GM11168 (cell line): ENCODE data around the gene ST3GAL3.
"Not testable (repeated sequence)": the region's sequence is repeated elsewhere in the genome, so short reads cannot be mapped to it uniquely, and the experiment has no call there.

Source experiments
- in situ Hi-C: fragments of 300-500 bp; cut with MboI; formaldehyde crosslinking; loops from one replicate; pipeline ENCODE4 v1.12.0; 2022; ENCODE audit warnings: low sequenced_read_pairs; ENCODE audit not compliant: unreplicated experiment

ST3GAL3 gene

DNA sequence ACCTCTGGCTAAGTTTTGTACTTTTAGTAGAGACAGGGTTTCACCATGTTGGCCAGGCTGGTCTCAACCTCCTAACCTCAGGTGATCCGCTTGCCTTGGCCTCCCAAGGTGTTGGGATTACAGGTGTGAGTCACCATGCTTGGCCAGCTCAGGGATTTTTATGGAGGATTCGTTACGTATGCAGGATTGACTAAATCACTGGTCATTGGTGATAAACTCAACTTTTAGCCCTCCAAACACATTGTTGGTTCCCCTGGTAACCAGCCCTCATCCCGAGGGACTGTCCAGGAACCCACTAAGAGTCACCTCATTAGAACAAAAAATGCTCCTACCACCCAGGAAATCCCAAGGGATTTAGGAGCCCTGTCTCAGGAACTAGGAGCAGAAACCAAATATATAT lies 40.4 kb downstream of the ST3GAL3 start:
- in situ Hi-C loops, result no loop called here

DNA sequence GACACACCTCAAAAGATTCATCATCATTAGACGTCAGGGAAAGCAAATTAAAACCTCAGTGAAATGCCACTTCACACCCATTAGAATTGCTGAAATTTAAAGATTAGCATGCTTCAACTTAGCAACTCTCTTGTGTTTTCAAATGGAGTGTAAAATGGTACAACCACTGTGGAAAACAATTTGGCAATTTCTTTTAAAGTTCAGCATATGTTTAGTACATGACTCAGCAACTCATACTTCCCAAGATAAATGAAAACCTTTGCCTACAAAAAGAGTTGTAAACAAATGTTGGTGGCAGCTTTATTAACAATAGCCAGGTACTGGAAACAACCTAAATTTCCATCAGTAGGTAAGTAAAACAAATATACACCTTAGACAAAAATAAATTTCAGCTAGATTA lies 42.7 kb downstream of the ST3GAL3 start:
- in situ Hi-C loops, result no loop called here

DNA sequence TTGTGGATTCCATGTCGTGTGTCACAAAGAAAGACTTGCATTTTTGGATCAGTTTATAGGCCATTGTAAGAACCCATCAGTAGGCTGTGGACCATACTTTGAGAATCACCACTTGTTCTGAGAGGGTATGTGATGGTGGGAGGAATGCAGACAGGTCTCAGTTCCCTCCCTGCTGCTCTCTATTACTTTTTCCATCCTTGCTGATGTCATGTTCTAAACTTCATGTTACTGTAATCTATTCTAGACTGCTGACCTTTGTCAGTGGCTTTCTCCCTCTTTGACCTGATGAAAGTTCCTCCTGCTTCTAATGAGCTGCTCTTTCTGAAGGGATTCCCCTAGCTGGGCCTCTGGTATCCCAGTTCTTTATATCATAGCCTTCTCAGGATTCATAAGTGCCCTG lies 46.1 kb downstream of the ST3GAL3 start:
- in situ Hi-C loops, result no loop called here

- in situ Hi-C loops, result loop anchor here (5.0 kb wide), 1 partner anchor 177 kb away; the partner anchor contains the start of gene ARTN
Observed at GRCh38 chr1:43754892-43755291, 47.6 kb downstream of the ST3GAL3 start.

DNA sequence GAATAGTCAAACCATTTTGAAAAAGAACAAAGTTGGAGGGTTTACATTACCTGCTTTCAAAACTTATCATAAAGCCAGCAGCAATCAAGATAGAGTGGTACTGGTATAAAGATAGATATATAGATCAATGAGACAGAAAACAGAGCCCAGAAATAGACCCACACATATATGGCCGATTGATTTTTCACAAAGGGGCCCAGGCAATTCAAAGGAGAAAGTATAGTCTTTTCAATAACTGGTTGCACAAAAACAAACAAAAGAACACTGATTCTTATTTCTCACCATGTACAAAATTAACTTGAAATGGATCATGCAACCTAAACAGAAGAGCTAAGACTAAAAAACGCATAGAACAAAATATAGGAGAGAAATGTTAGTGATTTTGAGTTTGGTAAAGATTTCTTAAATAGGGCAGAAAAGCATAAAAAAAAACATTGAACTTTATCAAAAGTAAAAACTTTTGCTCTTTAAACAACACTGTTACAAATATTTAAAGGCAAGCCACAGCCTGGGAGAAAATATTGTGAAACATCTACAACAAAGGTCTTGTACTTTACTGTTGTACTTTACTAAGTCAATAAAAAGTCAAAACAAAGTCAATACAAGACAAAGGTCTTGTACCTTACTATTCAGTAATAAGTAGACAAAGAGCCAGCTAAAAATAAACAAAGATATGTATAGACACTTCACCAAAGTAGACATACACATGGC lies 50.2 kb downstream of the ST3GAL3 start:
- in situ Hi-C loops, result loop anchor here (5.0 kb wide), 1 partner anchor 175 kb away; the partner anchor contains the start of gene ARTN

GRCh38 chr1:43760745-43761317 lies 53.5 kb downstream of the ST3GAL3 start:
- in situ Hi-C loops, result no loop called here

GRCh38 chr1:43763497-43763973 lies 56.2 kb downstream of the ST3GAL3 start:
- in situ Hi-C loops, result no loop called here

GRCh38 chr1:43764581-43764980 lies 57.2 kb downstream of the ST3GAL3 start:
- in situ Hi-C loops, result no loop called here

DNA sequence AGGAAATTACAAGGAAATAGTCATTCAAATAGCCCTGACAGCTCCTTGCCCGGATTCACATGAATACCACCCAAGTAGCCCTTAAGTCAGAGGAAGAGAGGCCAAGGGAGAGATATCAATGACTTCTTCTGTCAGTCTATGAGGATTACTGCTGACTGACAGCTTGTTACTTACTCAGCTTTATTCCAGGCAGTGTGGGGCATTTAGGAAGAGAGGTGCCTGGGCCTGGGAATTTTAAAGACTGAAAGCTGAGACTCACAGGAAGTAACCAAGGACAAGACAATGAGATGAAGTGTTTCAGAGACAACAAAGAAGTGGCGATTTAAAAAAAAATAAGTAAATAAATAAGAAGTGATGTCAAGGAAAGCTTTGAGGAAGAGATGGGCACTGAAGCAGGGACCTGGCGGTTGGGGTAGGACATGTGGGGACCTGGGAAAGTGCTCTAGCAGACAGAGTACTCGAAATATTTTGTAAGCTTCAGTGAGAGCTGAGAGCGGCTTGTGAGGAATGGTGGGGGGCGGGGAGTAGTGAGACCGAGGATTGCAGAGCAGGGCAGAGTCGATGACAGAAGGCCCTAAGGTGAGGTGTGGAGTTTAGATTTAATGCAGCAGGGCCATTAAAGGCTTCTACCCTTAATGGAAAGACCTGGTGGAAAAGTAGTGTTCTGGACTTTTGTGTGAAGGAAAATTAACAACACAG lies 58.9 kb downstream of the ST3GAL3 start:
- in situ Hi-C loops, result no loop called here

- in situ Hi-C loops, result no loop called here
Observed at GRCh38 chr1:43766818-43767525, 59.6 kb downstream of the ST3GAL3 start.

DNA sequence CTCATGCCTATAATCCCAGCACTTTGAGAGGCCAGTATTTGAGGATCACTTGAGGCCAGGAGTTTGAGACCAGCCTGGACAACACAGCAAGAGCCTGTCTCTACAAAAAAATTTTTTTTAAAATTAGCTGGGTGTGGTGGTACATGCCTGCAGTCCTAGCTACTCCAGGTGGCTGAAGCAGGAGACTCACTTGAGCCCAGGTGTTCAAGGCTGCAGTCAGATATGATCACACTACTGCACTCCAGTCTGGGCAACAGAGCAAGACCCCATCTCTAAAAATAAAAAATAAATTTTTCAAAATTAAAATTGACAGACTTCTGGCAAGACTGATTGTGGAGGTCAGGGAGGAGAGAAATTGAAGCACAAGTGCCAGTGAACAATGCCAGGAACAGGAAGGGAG lies 60.8 kb downstream of the ST3GAL3 start:
- in situ Hi-C loops, result no loop called here

GRCh38 chr1:43769350-43769908 lies 62.1 kb downstream of the ST3GAL3 start:
- in situ Hi-C loops, result no loop called here

DNA sequence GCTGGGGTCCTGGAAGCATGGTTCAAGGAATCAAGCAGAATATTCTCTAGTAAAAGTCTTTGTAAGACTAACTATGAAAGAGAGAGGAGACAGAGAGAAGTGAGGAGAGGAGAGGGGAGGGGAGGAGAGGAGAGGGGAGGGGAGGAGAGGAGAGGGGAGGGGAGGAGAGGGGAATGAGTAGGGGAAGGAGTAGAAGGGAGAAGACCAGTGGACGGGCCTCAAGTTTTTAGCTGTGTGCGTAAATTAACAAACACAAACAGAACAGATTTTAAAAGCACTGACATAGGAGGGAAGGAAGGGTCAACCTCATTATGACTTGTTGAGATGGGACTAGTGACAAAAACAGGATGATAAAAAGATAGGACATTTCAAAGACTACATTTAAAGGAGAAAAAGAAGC lies 62.8 kb downstream of the ST3GAL3 start:
- in situ Hi-C loops, result no loop called here

DNA sequence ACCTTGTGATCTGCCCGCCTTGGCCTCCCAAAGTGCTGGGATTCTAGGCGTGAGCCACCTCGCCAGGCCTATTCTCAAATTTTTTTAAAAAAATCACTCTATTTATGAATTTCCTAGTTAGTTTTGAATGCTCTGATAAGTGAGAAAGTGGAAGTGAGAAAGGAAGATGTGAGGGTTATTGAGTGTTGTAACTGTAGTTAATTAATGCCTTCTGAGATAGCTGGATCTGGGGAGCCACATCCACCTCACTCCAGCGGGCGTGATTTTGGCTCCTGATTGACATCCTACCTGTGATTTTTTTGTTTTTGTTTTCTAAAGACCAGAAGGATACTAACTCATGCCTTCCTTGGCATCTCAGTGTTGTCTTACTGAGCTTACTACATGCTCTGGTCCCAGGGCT lies 65.6 kb downstream of the ST3GAL3 start:
- in situ Hi-C loops, result no loop called here

- in situ Hi-C loops, result no loop called here
Observed at GRCh38 chr1:43773821-43774220, 66.5 kb downstream of the ST3GAL3 start.

DNA sequence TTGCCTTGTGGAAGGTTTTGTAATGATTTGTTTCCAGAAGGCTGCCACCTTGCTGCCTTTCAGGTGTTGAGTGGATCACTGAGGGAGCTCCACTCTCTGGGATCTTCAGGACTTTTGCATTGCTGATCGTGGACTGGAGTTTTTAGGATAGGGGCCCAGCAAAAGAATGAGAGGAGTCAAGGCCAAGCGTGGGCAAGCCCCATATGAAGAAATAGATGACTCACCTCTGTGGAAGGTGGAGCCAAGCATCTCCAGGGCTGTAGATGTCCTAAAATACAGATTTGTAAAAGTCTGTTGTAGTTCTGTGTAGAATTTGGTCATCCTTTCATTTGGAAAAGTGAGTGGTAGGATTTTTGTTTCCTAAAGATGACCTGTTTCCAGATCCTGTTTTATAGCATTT lies 67.0 kb downstream of the ST3GAL3 start:
- in situ Hi-C loops, result no loop called here

- in situ Hi-C loops, result no loop called here
Observed at GRCh38 chr1:43776043-43776761, 68.9 kb downstream of the ST3GAL3 start.

DNA sequence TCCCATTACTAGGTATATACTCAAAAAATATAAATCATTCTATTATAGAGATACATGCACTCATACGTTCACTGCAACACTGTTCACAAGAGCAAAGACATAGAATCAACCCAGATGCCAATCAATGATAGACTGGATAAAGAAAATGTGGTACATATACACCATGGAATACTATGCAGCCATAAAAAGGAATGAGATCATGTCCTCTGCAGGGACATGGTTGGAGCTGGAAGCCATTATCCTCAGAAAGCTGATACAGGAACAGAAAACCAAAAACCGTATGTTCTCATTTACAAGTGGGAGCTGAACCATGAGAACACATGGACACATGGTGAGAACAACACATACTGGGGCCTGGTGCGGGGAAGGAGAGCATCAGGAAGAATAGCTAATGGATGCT lies 70.6 kb downstream of the ST3GAL3 start:
- in situ Hi-C loops, result not testable (repeated sequence)

- in situ Hi-C loops, result no loop called here
Observed at GRCh38 chr1:43779266-43779665, 71.9 kb downstream of the ST3GAL3 start.
